Transverse colon (tissue), 3 donors: Measurements from ENCODE around the gene TPRX2.

Source experiments
- POLR2A ChIP-seq: fragments of 450-650 bp; IDR thresholded peaks from one replicate; pipeline ENCODE4 v1.6.1; 2016; ENCODE audit warnings: antibody characterized with exemption, mild to moderate bottlenecking, moderate library complexity
- TF ChIP-seq, protein P1 (sequence below), 5 experiments: fragments of 200-600 bp in 3 of 5; fragments of 450-650 bp in 2 of 5; sonication (generic) in 3 of 5; IDR thresholded peaks; 1 replicate in 2 of 5; 2 replicates in 3 of 5; pipeline ENCODE4 v1.5.1; 2016 to 2017; ENCODE audit warnings: antibody characterized with exemption in 5 of 5, inconsistent platforms in 3 of 5, mild to moderate bottlenecking in 2 of 5, moderate library complexity in 1 of 5

DNA sequence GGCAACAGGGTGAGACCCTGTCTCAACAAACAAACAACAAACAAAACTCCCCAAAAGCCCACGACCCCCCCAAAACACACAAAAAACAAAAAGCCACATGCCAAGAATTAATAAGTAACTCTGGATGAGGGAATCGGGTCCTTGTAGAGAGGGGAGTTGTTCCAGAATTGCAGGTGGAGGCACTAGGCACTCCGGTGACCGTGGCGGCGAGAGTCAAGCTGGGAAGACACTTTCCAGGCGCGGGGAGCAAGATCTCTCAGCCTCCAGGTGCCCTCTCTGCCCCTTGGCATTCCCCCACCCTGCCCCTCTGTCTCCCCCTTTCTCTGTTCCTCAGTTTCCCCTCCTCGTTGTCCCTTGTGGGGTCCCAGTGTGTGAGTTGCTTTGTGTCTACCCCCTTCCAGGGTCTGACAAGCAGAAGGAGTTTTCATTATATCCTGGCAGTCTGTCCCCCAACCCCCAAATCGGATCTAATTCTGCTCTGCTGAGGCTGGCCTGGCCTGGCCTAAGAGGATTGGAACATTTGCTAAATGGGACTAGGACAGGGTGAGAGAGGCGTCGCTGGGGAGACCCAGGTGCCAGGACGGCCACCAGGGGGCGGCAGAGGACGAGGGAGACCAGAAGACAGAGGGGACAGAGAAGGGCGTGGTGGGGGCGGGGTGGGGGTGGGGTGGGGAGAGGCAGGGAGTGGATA, 45.6 kb upstream of the TPRX2 start:
- TF ChIP-seq POLR2A, result no peak
- TF ChIP-seq, protein P1, sequence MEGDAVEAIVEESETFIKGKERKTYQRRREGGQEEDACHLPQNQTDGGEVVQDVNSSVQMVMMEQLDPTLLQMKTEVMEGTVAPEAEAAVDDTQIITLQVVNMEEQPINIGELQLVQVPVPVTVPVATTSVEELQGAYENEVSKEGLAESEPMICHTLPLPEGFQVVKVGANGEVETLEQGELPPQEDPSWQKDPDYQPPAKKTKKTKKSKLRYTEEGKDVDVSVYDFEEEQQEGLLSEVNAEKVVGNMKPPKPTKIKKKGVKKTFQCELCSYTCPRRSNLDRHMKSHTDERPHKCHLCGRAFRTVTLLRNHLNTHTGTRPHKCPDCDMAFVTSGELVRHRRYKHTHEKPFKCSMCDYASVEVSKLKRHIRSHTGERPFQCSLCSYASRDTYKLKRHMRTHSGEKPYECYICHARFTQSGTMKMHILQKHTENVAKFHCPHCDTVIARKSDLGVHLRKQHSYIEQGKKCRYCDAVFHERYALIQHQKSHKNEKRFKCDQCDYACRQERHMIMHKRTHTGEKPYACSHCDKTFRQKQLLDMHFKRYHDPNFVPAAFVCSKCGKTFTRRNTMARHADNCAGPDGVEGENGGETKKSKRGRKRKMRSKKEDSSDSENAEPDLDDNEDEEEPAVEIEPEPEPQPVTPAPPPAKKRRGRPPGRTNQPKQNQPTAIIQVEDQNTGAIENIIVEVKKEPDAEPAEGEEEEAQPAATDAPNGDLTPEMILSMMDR (IDR thresholded peaks at IDR 0.05), result peak; percentile 42 to 71 (median 62)
